CD8-positive, alpha-beta memory T cell (primary cell): ENCODE data around the gene GUCA2A. TPM values are rescaled to one million over a fixed set of nuclear protein-coding genes. Genes with fewer than 3 reads are reported as not detected.

Source experiments
- CTCF ChIA-PET: fragments of 350-600 bp; sonication (Branson Sonifier 250); formaldehyde crosslinking; loops from one replicate; lab custom pipeline; 2021; ENCODE audit warnings: antibody characterized with exemption; lab: Charles Lee
- POLR2A ChIA-PET: fragments of 350-600 bp; sonication (Branson Sonifier 250); formaldehyde crosslinking; loops from one replicate; lab custom pipeline; 2021; ENCODE audit warnings: antibody characterized with exemption; lab: Charles Lee
- DNase-seq, 5 donors: peaks; one replicate each; pipeline versions ENCODE4 v3.0.0 to v3.0.0-alpha.2; 2020 to 2022; ENCODE audit warnings: mixed read lengths in 1 of 5
- H3K27ac ChIP-seq: one replicate; pipeline ENCODE4 v1.7.0; 2013; ENCODE audit warnings: low read depth, mild to moderate bottlenecking, low read length, moderate library complexity
- H3K27me3 ChIP-seq: 2 replicates; pipeline ENCODE4 v1.7.0; 2013; ENCODE audit warnings: low read length, mild to moderate bottlenecking; ENCODE audit not compliant: insufficient read depth, poor library complexity, severe bottlenecking
- H3K36me3 ChIP-seq: 2 replicates; pipeline ENCODE4 v1.7.0; 2013; ENCODE audit warnings: mild to moderate bottlenecking, low read length, moderate library complexity; ENCODE audit not compliant: insufficient read depth
- H3K4me1 ChIP-seq: 2 replicates; pipeline ENCODE4 v1.7.0; 2013; ENCODE audit warnings: mild to moderate bottlenecking, low read length, moderate library complexity; ENCODE audit not compliant: insufficient read depth
- H3K4me3 ChIP-seq: 2 replicates; pipeline ENCODE4 v1.7.0; 2013; ENCODE audit warnings: mild to moderate bottlenecking, low read length
- H3K9me3 ChIP-seq: 2 replicates; pipeline ENCODE4 v1.7.0; 2013; ENCODE audit warnings: mild to moderate bottlenecking, low read length
- H3K27ac Mint-ChIP-seq, 8 donors: one replicate each; pipeline ENCODE4 v1.8.0; 2020 to 2021; ENCODE audit warnings: mixed read lengths in 8 of 8, mild to moderate bottlenecking in 6 of 8, inconsistent platforms in 3 of 8, moderate library complexity in 3 of 8
- H3K27me3 Mint-ChIP-seq, 2 donors: one replicate each; pipeline ENCODE4 v1.8.0; 2020 to 2021; ENCODE audit warnings: mixed read lengths in 2 of 2, mild to moderate bottlenecking in 1 of 2, moderate library complexity in 1 of 2
- H3K36me3 Mint-ChIP-seq, 3 donors: one replicate each; pipeline ENCODE4 v1.8.0; 2020 to 2021; ENCODE audit warnings: mixed read lengths in 3 of 3, inconsistent platforms in 1 of 3, mild to moderate bottlenecking in 1 of 3
- H3K4me1 Mint-ChIP-seq, 3 donors: one replicate each; pipeline ENCODE4 v1.8.0; 2020 to 2021; ENCODE audit warnings: mixed read lengths in 3 of 3, inconsistent platforms in 1 of 3, mild to moderate bottlenecking in 1 of 3
- H3K4me3 Mint-ChIP-seq, 7 donors: one replicate each; pipeline ENCODE4 v1.8.0; 2020 to 2021; ENCODE audit warnings: mixed read lengths in 7 of 7, mild to moderate bottlenecking in 6 of 7, moderate library complexity in 4 of 7, inconsistent platforms in 2 of 7
- H3K9me3 Mint-ChIP-seq, 5 donors: one replicate each; pipeline ENCODE4 v1.8.0; 2020 to 2022; ENCODE audit warnings: mixed read lengths in 5 of 5, mild to moderate bottlenecking in 3 of 5, moderate library complexity in 2 of 5, inconsistent platforms in 1 of 5
- polyA plus RNA-seq: library from polyadenylated mRNA; unstranded; fragments of 300-500 nt; fragmentation: Illumina TruSeq; gene quantifications from one replicate; pipeline ENCODE4 v1.2.3, GENCODE V29; 2021
- total RNA-seq, 2 experiments: library from RNA; stranded (reverse); gene quantifications; one replicate each; pipeline ENCODE4 v1.2.3, GENCODE V29; 2021

The GUCA2A gene
- total and polyA plus RNA-seq, 3 experiments from 2014 or later = not detected

DNA sequence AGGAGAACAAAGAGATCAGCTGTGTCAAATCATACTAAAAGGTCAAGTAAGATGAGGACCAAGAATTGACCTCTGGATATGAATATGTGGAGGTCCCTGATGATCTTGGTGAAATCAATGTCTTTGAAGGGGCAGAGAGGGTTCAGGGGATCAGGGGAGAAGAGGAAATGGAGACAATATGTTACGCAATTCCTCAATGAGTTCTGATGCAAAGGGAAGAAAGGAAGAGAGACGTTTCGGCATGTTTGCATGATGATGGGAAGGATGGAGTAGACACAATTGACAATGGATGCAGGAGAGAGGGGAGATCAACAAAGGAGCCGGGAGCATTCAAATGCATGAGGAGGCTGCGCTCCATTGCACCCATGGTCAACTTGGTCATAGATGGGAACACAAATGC is 47.3 kb downstream of the GUCA2A start:
- Histone ChIP-seq H3K36me3 (no peaks in the 10 kb centered on the region), H3K9me3 (no peaks in the 10 kb centered on the region), H3K27ac (no peak overlapping the region), H3K4me3 (no peak overlapping the region), H3K4me1 (no peaks in the 10 kb centered on the region), H3K27me3 (no peaks in the 10 kb centered on the region)
- Mint-ChIP-seq H3K27me3 (peaks cover 15 to 29% of the 10 kb centered on the region in 2 donors), H3K4me1 (no peaks in the 10 kb centered on the region), H3K4me3 (no peak overlapping the region), H3K9me3 (peaks cover 0 to 6% (median 0%) of the 10 kb centered on the region in 5 donors), H3K36me3 (peaks cover 0 to 6% (median 0%) of the 10 kb centered on the region in 3 donors), H3K27ac (no peak overlapping the region)
- ChIA-PET CTCF (interaction anchor here (1.0 kb wide), 1 partner anchor 38 kb away, joined by 3 read pairs; no protein-coding TSS in a partner anchor), POLR2A (no interaction called here)
- DNase-seq = no peak

GRCh38 chr1:42114229-42114628 is 50.3 kb downstream of the GUCA2A start:
- CTCF ChIA-PET = no interaction called here
- Histone ChIP-seq H3K4me1 (no peaks in the 10 kb centered on the region), H3K27me3 (no peaks in the 10 kb centered on the region), H3K27ac (no peak overlapping the region), H3K36me3 (no peaks in the 10 kb centered on the region), H3K9me3 (no peaks in the 10 kb centered on the region), H3K4me3 (no peak overlapping the region)
- no peaks in the 10 kb centered on the region for H3K4me1 Mint-ChIP-seq
- H3K4me3 Mint-ChIP-seq = no peak overlapping the region
- DNase-seq = no peak
- H3K27me3 Mint-ChIP-seq = peaks cover 16 to 49% of the 10 kb centered on the region in 2 donors
- H3K9me3 Mint-ChIP-seq = no peaks in the 10 kb centered on the region
- H3K27ac Mint-ChIP-seq = no peak overlapping the region
- POLR2A ChIA-PET = no interaction called here
- H3K36me3 Mint-ChIP-seq = no peaks in the 10 kb centered on the region

Other genes starting within 250 kb of the GUCA2A start
- 10 to 100 TPM; 23.0 to 24.0 TPM for gene HIVEP3, start 245.8 kb downstream of the GUCA2A start, total RNA-seq
- 15.1 TPM for gene HIVEP3, start 245.8 kb downstream of the GUCA2A start, polyA plus RNA-seq
- not detected for gene GUCA2B, start 11.3 kb downstream of the GUCA2A start, total RNA-seq
- not detected for gene GUCA2B, start 11.3 kb downstream of the GUCA2A start, polyA plus RNA-seq
- 10 to 100 TPM; 48.0 to 48.3 TPM for gene FOXJ3, start 170.5 kb upstream of the GUCA2A start, total RNA-seq
- 35.7 TPM for gene FOXJ3, start 170.5 kb upstream of the GUCA2A start, polyA plus RNA-seq
- 1 to 10 TPM; 1.4 to 2.0 TPM for gene RIMKLA, start 216.0 kb upstream of the GUCA2A start, total RNA-seq
- gene RIMKLA, start 216.0 kb upstream of the GUCA2A start, polyA plus RNA-seq = 0.24 TPM